Left kidney (tissue), 8 donors: Measurements from ENCODE around the gene WIPF3. TPM values are rescaled to one million over a fixed set of nuclear protein-coding genes. Genes with fewer than 3 reads are reported as not detected.
A peak's percentile ranks its signal among the peaks of the same experiment; 100 is the strongest.

Experiments used
- DNase-seq: peaks from one replicate; pipeline ENCODE4 v3.0.0-alpha.2; 2013
- long read RNA-seq, 8 donors: transcript quantifications; one replicate each; lab custom pipeline, GENCODE V29; 2026
- polyA plus RNA-seq: library from polyadenylated mRNA; unstranded; fragments of 120-200 nt; gene quantifications from one replicate; pipeline ENCODE4 v1.2.1, GENCODE V29; 2013; ENCODE audit not compliant: insufficient read length

WIPF3 gene
- polyA plus RNA-seq, result 5.9 TPM
- long read RNA-seq, donor 1, result 0 reads
- long read RNA-seq, donor 2, result 0 reads
- long read RNA-seq, donor 3, result 0 reads
- long read RNA-seq, donor 4, result 0 reads
- long read RNA-seq, donor 5, result 0 reads
- long read RNA-seq, donor 6, result 0 reads
- long read RNA-seq, donor 7, result 0 reads
- long read RNA-seq, donor 8, result 0 reads

GRCh38 chr7:29806208-29806994, at the start of gene WIPF3:
WIPF3 (plus strand) TSS chr7:29806508; CDS start chr7:29834725, 28,217 bp downstream.
- DNase-seq, result peak; percentile 39

- no peak for DNase-seq
These were observed 43.0 kb upstream of the WIPF3 start for GRCh38 chr7:29763266-29763665.

- DNase-seq, result no peak
These were observed 42.1 kb upstream of the WIPF3 start for GRCh38 chr7:29764227-29764626.

- DNase-seq, result no peak
These were observed 40.8 kb upstream of the WIPF3 start for GRCh38 chr7:29765490-29765889.

GRCh38 chr7:29770371-29770770, 35.9 kb upstream of the WIPF3 start:
- no peak for DNase-seq

GRCh38 chr7:29771081-29771816, 35.1 kb upstream of the WIPF3 start:
- DNase-seq, result no peak

- DNase-seq, result no peak
These were observed 27.3 kb upstream of the WIPF3 start for GRCh38 chr7:29779017-29779416.

GRCh38 chr7:29780346-29780745, 26.0 kb upstream of the WIPF3 start:
- no peak for DNase-seq

GRCh38 chr7:29783671-29784070, 22.6 kb upstream of the WIPF3 start:
- DNase-seq, result no peak

GRCh38 chr7:29793507-29793906, 12.8 kb upstream of the WIPF3 start:
- no peak for DNase-seq

- no peak for DNase-seq
These were observed 11.2 kb upstream of the WIPF3 start for GRCh38 chr7:29794959-29795629.

GRCh38 chr7:29795696-29796580, 10.4 kb upstream of the WIPF3 start:
- DNase-seq, result no peak

GRCh38 chr7:29797112-29797944, 9.0 kb upstream of the WIPF3 start:
- DNase-seq, result no peak

- no peak for DNase-seq
These were observed 7.9 kb upstream of the WIPF3 start for GRCh38 chr7:29798422-29798821.

- no peak for DNase-seq
These were observed 4.4 kb upstream of the WIPF3 start for GRCh38 chr7:29801929-29802328.

- no peak for DNase-seq
These were observed 1.3 kb upstream of the WIPF3 start for GRCh38 chr7:29805031-29805430.

- DNase-seq, result no peak
These were observed 461 bp upstream of the WIPF3 start for GRCh38 chr7:29805886-29806207.

GRCh38 chr7:29806995-29807841, 910 bp downstream of the WIPF3 start:
- DNase-seq, result no peak

GRCh38 chr7:29808075-29808801, 1.9 kb downstream of the WIPF3 start:
- DNase-seq, result no peak
